ENCODE results near the gene NTM. TPM values are rescaled to one million over a fixed set of nuclear protein-coding genes. Genes with fewer than 3 reads are reported as not detected.

Gene NTM
- total and polyA plus RNA-seq, 2 donors (not counting 3 experiments of a cell fraction or from before 2014, with no cell fraction given): 1.00 to 1.1 TPM

DNA sequence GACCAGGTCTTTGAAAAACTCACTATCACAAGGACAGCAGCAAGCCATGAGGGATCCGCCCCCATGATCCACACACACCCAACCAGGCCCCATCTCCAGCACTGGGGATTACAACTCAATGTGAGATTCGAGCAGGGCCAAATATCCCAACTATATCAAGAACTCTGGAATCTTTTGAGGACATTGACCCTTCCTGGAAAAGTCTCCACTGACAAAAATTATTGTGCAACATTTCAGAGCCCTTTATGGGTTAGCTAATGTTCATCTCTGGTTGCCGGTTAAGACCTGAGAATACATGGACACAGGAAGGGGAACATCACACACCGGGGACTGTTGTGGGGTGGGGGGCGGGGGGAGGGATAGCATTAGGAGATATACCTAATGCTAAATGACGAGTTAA, 479.1 kb downstream of the NTM start:
- Histone ChIP-seq H3K79me2 (ENCODE audit: control insufficient read depth, insufficient read depth, low read length) (no peaks in the 10 kb centered on the region), H3K36me3 (ENCODE audit: control insufficient read depth in 2 of 2, extremely low read depth in 1 of 2, insufficient read depth in 2 of 2, low read length in 2 of 2) (no peaks in the 10 kb centered on the region), H3K9me1 (replicated peaks; ENCODE audit: control insufficient read depth, extremely low read depth, insufficient read depth, low read length) (no peaks in the 10 kb centered on the region), H3K27me3 (ENCODE audit: control insufficient read depth in 2 of 2, insufficient read depth in 2 of 2, low read length in 2 of 2) (no peaks in the 10 kb centered on the region), H4K20me1 (replicated peaks; ENCODE audit: control insufficient read depth, extremely low read depth, insufficient read depth, low read length) (no peaks in the 10 kb centered on the region), H3K9me3 (replicated peaks; ENCODE audit: control insufficient read depth, insufficient read depth, low read length) (no peaks in the 10 kb centered on the region), H3K4me2 (ENCODE audit: insufficient read depth, low read length) (no peak overlapping the region), H3K9ac (replicated peaks; ENCODE audit: extremely low read depth, insufficient read depth, low read length) (no peak overlapping the region), H3K4me3 (replicated peaks in 1 of 3; ENCODE audit: insufficient read depth in 1 of 3, low read depth in 1 of 3, low read length in 3 of 3) (no peak overlapping the region), H3K27ac (ENCODE audit: insufficient read depth, low read depth, low read length) (no peak overlapping the region), H2AFZ (ENCODE audit: low read depth, low read length) (no peak overlapping the region), H3K4me1 (ENCODE audit: control insufficient read depth, extremely low read depth, insufficient read depth, low read length) (peaks cover 3% of the 10 kb centered on the region)
- CTCF ChIA-PET: interaction anchor here (1.2 kb wide), 1 partner anchor 15 kb away, joined by 3 read pairs; no protein-coding TSS in a partner anchor
- intact Hi-C loops (cut with micrococcal nuclease) (no loop called here), dilution Hi-C loops (cut with MboI; ENCODE audit: extremely low pct_ligation_motif_present, low sequenced_read_pairs) (no loop called here)
- FAIRE-seq (no peak), DNase-seq (ENCODE audit: low read depth, low spot score) (no peak)
- no peak for TF ChIP-seq JUN (IDR thresholded peaks at IDR 0.05; ENCODE audit: borderline replicate concordance, insufficient read depth, insufficient read length, low read depth)
- no peak for TF ChIP-seq MYC (IDR thresholded peaks at IDR 0.05; ENCODE audit: low read depth, low read length)
- no peak for TF ChIP-seq POLR2A (IDR thresholded peaks at IDR 0.05; ENCODE audit: low read depth, low read length)
- TF ChIP-seq GATA2 (IDR thresholded peaks at IDR 0.05; ENCODE audit: insufficient read depth, insufficient read length, low read depth, low read length): no peak
- TF ChIP-seq POLR2AphosphoS5 (IDR thresholded peaks at IDR 0.05; ENCODE audit: insufficient read depth, low read depth, low read length): no peak
- TF ChIP-seq, protein P1, sequence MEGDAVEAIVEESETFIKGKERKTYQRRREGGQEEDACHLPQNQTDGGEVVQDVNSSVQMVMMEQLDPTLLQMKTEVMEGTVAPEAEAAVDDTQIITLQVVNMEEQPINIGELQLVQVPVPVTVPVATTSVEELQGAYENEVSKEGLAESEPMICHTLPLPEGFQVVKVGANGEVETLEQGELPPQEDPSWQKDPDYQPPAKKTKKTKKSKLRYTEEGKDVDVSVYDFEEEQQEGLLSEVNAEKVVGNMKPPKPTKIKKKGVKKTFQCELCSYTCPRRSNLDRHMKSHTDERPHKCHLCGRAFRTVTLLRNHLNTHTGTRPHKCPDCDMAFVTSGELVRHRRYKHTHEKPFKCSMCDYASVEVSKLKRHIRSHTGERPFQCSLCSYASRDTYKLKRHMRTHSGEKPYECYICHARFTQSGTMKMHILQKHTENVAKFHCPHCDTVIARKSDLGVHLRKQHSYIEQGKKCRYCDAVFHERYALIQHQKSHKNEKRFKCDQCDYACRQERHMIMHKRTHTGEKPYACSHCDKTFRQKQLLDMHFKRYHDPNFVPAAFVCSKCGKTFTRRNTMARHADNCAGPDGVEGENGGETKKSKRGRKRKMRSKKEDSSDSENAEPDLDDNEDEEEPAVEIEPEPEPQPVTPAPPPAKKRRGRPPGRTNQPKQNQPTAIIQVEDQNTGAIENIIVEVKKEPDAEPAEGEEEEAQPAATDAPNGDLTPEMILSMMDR (IDR thresholded peaks at IDR 0.05; ENCODE audit: extremely low read depth in 1 of 2, insufficient read depth in 1 of 2, low read depth in 1 of 2, low read length in 2 of 2): no peak
- TF ChIP-seq, protein P2, sequence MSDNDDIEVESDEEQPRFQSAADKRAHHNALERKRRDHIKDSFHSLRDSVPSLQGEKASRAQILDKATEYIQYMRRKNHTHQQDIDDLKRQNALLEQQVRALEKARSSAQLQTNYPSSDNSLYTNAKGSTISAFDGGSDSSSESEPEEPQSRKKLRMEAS (IDR thresholded peaks at IDR 0.05; ENCODE audit: insufficient read depth, insufficient read length): no peak
- no peak for TF ChIP-seq FOS (IDR thresholded peaks at IDR 0.05; ENCODE audit: borderline replicate concordance, insufficient read depth, low read length)
- no peak for TF ChIP-seq EZH2 (IDR thresholded peaks at IDR 0.05; ENCODE audit: borderline replicate concordance, low read depth, low read length, severe bottlenecking)
- no TSS peak for BruUV-seq (replicated peaks)
- POLR2A ChIA-PET: no interaction called here

Data from endothelial cell of umbilical vein (primary cell).